ENCODE measurements around the gene ASIC3.
"Not testable (repeated sequence)": the region's sequence is repeated elsewhere in the genome, so short reads cannot be mapped to it uniquely, and the experiment has no call there.

The ASIC3 gene

GRCh38 chr7:151018421-151019129, 29.8 kb upstream of the ASIC3 start:
- Histone ChIP-seq H3K9me3 (ENCODE audit: control insufficient read depth, insufficient read depth, low read length) (peaks cover 4% of the 10 kb centered on the region; the same call in 1 of the 2 replicates), H3K9ac (ENCODE audit: low read depth, low read length) (peak overlapping the region; percentile 24; the same call in 1 of the 2 replicates), H3K4me1 (ENCODE audit: insufficient read depth, low read length) (peaks cover 11% of the 10 kb centered on the region; the same call in 1 of the 2 replicates), H3K36me3 (ENCODE audit: insufficient read depth, low read length) (no peaks in the 10 kb centered on the region)

GRCh38 chr7:151019130-151019447, 29.2 kb upstream of the ASIC3 start:
- peaks cover 4% of the 10 kb centered on the region; the same call in 1 of the 2 replicates for H3K9me3 ChIP-seq (ENCODE audit: control insufficient read depth, insufficient read depth, low read length)
- H3K4me1 ChIP-seq (ENCODE audit: insufficient read depth, low read length), result peaks cover 11% of the 10 kb centered on the region; the same call in 1 of the 2 replicates
- H3K9ac ChIP-seq (ENCODE audit: low read depth, low read length), result no peak overlapping the region
- H3K36me3 ChIP-seq (ENCODE audit: insufficient read depth, low read length), result no peaks in the 10 kb centered on the region

- no peak overlapping the region for H3K9ac ChIP-seq (ENCODE audit: low read depth, low read length)
- peaks cover 11% of the 10 kb centered on the region; the same call in 1 of the 2 replicates for H3K4me1 ChIP-seq (ENCODE audit: insufficient read depth, low read length)
- no peaks in the 10 kb centered on the region for H3K36me3 ChIP-seq (ENCODE audit: insufficient read depth, low read length)
- H3K9me3 ChIP-seq (ENCODE audit: control insufficient read depth, insufficient read depth, low read length), result peaks cover 4% of the 10 kb centered on the region; the same call in 1 of the 2 replicates
These were observed 28.1 kb upstream of the ASIC3 start for GRCh38 chr7:151020231-151020630.

- Histone ChIP-seq H3K4me1 (ENCODE audit: insufficient read depth, low read length) (peaks cover 11% of the 10 kb centered on the region; the same call in 1 of the 2 replicates), H3K36me3 (ENCODE audit: insufficient read depth, low read length) (no peaks in the 10 kb centered on the region), H3K9ac (ENCODE audit: low read depth, low read length) (no peak overlapping the region), H3K9me3 (ENCODE audit: control insufficient read depth, insufficient read depth, low read length) (peaks cover 4% of the 10 kb centered on the region; the same call in 1 of the 2 replicates)
These were observed 25.1 kb upstream of the ASIC3 start for GRCh38 chr7:151023232-151023631.

GRCh38 chr7:151024435-151025056, 23.8 kb upstream of the ASIC3 start, which contains the start of gene ATG9B:
TSS of gene ATG9B (minus strand) at chr7:151024494. CDS start at chr7:151024423, 71 bp downstream.
- H3K9me3 ChIP-seq (ENCODE audit: control insufficient read depth, insufficient read depth, low read length), result no peaks in the 10 kb centered on the region
- H3K9ac ChIP-seq (ENCODE audit: low read depth, low read length), result no peak within 1 kb of the TSS
- peaks cover 11% of the 10 kb centered on the region; the same call in 1 of the 2 replicates for H3K4me1 ChIP-seq (ENCODE audit: insufficient read depth, low read length)
- no peaks in the 10 kb centered on the region for H3K36me3 ChIP-seq (ENCODE audit: insufficient read depth, low read length)

- no peak overlapping the region for H3K9ac ChIP-seq (ENCODE audit: low read depth, low read length)
- H3K36me3 ChIP-seq (ENCODE audit: insufficient read depth, low read length), result no peaks in the 10 kb centered on the region
- no peaks in the 10 kb centered on the region for H3K9me3 ChIP-seq (ENCODE audit: control insufficient read depth, insufficient read depth, low read length)
- H3K4me1 ChIP-seq (ENCODE audit: insufficient read depth, low read length), result no peaks in the 10 kb centered on the region; the same call in 1 of the 2 replicates
These were observed 22.2 kb upstream of the ASIC3 start for GRCh38 chr7:151025924-151026671.

GRCh38 chr7:151026771-151027727, 21.3 kb upstream of the ASIC3 start:
- not testable (repeated sequence) for H3K36me3 ChIP-seq (ENCODE audit: insufficient read depth, low read length); H3K4me1 ChIP-seq (ENCODE audit: insufficient read depth, low read length); H3K9me3 ChIP-seq (ENCODE audit: control insufficient read depth, insufficient read depth, low read length)
- H3K9ac ChIP-seq (ENCODE audit: low read depth, low read length), result peak overlapping the region; percentile 80; the same call in 1 of the 2 replicates

- H3K9ac ChIP-seq (ENCODE audit: low read depth, low read length), result peak overlapping the region; percentile 80; the same call in 1 of the 2 replicates
- not testable (repeated sequence) for H3K9me3 ChIP-seq (ENCODE audit: control insufficient read depth, insufficient read depth, low read length); H3K4me1 ChIP-seq (ENCODE audit: insufficient read depth, low read length); H3K36me3 ChIP-seq (ENCODE audit: insufficient read depth, low read length)
These were observed 20.6 kb upstream of the ASIC3 start for GRCh38 chr7:151027728-151028130.

- Histone ChIP-seq H3K4me1 (ENCODE audit: insufficient read depth, low read length) (no peaks in the 10 kb centered on the region; the same call in 1 of the 2 replicates), H3K9ac (ENCODE audit: low read depth, low read length) (peak within 1 kb of the TSS; percentile 80), H3K36me3 (ENCODE audit: insufficient read depth, low read length) (no peaks in the 10 kb centered on the region), H3K9me3 (ENCODE audit: control insufficient read depth, insufficient read depth, low read length) (no peaks in the 10 kb centered on the region)
These were observed 20.0 kb upstream of the ASIC3 start, which contains the start of gene ABCB8 for GRCh38 chr7:151028131-151028947. TSS of gene ABCB8 (plus strand) at chr7:151028450. CDS start at chr7:151028516, 66 bp downstream.

GRCh38 chr7:151028948-151029501, 19.3 kb upstream of the ASIC3 start:
- H3K9ac ChIP-seq (ENCODE audit: low read depth, low read length), result peak overlapping the region; percentile 80; the same call in 1 of the 2 replicates
- no peaks in the 10 kb centered on the region; the same call in 1 of the 2 replicates for H3K4me1 ChIP-seq (ENCODE audit: insufficient read depth, low read length)
- H3K9me3 ChIP-seq (ENCODE audit: control insufficient read depth, insufficient read depth, low read length), result no peaks in the 10 kb centered on the region
- no peaks in the 10 kb centered on the region for H3K36me3 ChIP-seq (ENCODE audit: insufficient read depth, low read length)

GRCh38 chr7:151031011-151031410, 17.3 kb upstream of the ASIC3 start:
- Histone ChIP-seq H3K4me1 (ENCODE audit: insufficient read depth, low read length) (no peaks in the 10 kb centered on the region), H3K36me3 (ENCODE audit: insufficient read depth, low read length) (no peaks in the 10 kb centered on the region), H3K9me3 (ENCODE audit: control insufficient read depth, insufficient read depth, low read length) (no peaks in the 10 kb centered on the region), H3K9ac (ENCODE audit: low read depth, low read length) (no peak overlapping the region)

GRCh38 chr7:151032936-151033863, 15.1 kb upstream of the ASIC3 start:
- no peaks in the 10 kb centered on the region for H3K9me3 ChIP-seq (ENCODE audit: control insufficient read depth, insufficient read depth, low read length)
- H3K36me3 ChIP-seq (ENCODE audit: insufficient read depth, low read length), result no peaks in the 10 kb centered on the region
- H3K4me1 ChIP-seq (ENCODE audit: insufficient read depth, low read length), result no peaks in the 10 kb centered on the region
- no peak overlapping the region for H3K9ac ChIP-seq (ENCODE audit: low read depth, low read length)
